Stimulated activated CD8-positive, alpha-beta memory T cell treated with anti-CD3 and anti-CD28 coated beads, Interleukin-2, amount 100 ng/mL, for 1 hour (primary cell): Measurements from ENCODE around the gene MAD1L1.
"Not testable (repeated sequence)": the region's sequence is repeated elsewhere in the genome, so short reads cannot be mapped to it uniquely, and the experiment has no call there.

Source experiments
- DNase-seq, 2 donors: peaks; one replicate each; pipeline ENCODE4 v3.0.0-alpha.2; 2020; ENCODE audit warnings: low read depth in 2 of 2

Gene MAD1L1

GRCh38 chr7:2175514-2175913 lies 57.2 kb downstream of the MAD1L1 start:
- no peak for DNase-seq

- DNase-seq: no peak
Measured at GRCh38 chr7:2175091-2175490, 57.7 kb downstream of the MAD1L1 start.

- DNase-seq: no peak
Measured at GRCh38 chr7:2173189-2173827, 59.4 kb downstream of the MAD1L1 start.

- no peak for DNase-seq
Measured at GRCh38 chr7:2172311-2173188, 60.2 kb downstream of the MAD1L1 start.

- no peak for DNase-seq
Measured at GRCh38 chr7:2171855-2172254, 60.9 kb downstream of the MAD1L1 start.

GRCh38 chr7:2170576-2171521 lies 61.9 kb downstream of the MAD1L1 start:
- no peak for DNase-seq

GRCh38 chr7:2169923-2170575 lies 62.7 kb downstream of the MAD1L1 start:
- no peak for DNase-seq

GRCh38 chr7:2168615-2169311 lies 64.0 kb downstream of the MAD1L1 start:
- DNase-seq: no peak

- no peak for DNase-seq
Measured at GRCh38 chr7:2166625-2167280, 66.0 kb downstream of the MAD1L1 start.

- no peak for DNase-seq
Measured at GRCh38 chr7:2165610-2166594, 66.8 kb downstream of the MAD1L1 start.

GRCh38 chr7:2165239-2165609 lies 67.5 kb downstream of the MAD1L1 start:
- no peak for DNase-seq

- no peak for DNase-seq
Measured at GRCh38 chr7:2164646-2165045, 68.1 kb downstream of the MAD1L1 start.

- no peak for DNase-seq
Measured at GRCh38 chr7:2163600-2164555, 68.9 kb downstream of the MAD1L1 start.

GRCh38 chr7:2162959-2163358 lies 69.8 kb downstream of the MAD1L1 start:
- no peak for DNase-seq

- not testable (repeated sequence) for DNase-seq
Measured at GRCh38 chr7:2162004-2162902, 70.5 kb downstream of the MAD1L1 start.

GRCh38 chr7:2159176-2159520 lies 73.6 kb downstream of the MAD1L1 start:
- DNase-seq: no peak
